HEK293 (cell line): ENCODE results near the gene FAM118A.
"Not testable (repeated sequence)": the region's sequence is repeated elsewhere in the genome, so short reads cannot be mapped to it uniquely, and the experiment has no call there.

Experiments used
- CTCF ChIA-PET: fragments of 350-600 bp; formaldehyde crosslinking; extraction: SDS; loops from one replicate; lab custom pipeline; 2021; ENCODE audit warnings: antibody characterized with exemption; lab: Yijun Ruan, JAX
- POLR2A ChIA-PET: fragments of 300-600 bp; formaldehyde crosslinking; extraction: SDS; loops from one replicate; lab custom pipeline; 2020; ENCODE audit warnings: antibody characterized with exemption, inconsistent platforms; lab: Yijun Ruan, JAX
- H3K27ac ChIP-seq: fragments of 200-500 bp; sonication (Bioruptor generic); 2 replicates; pipeline ENCODE4 v1.5.1; 2014; ENCODE audit warnings: low read depth, low read length, control low read depth, inconsistent platforms; ENCODE audit errors: extremely low read depth
- H3K36me3 ChIP-seq, 2 experiments: fragments of 200-500 bp in 1 of 2; sonication (Bioruptor generic) in 1 of 2; 1 replicate in 1 of 2; 2 replicates in 1 of 2; pipeline ENCODE4 v1.5.1; 2014 to 2017; ENCODE audit warnings: inconsistent platforms in 2 of 2, low read length in 2 of 2; ENCODE audit not compliant: control insufficient read depth in 2 of 2, insufficient read depth in 1 of 2
- H3K4me1 ChIP-seq: fragments of 200-500 bp; sonication (Bioruptor generic); 2 replicates; pipeline ENCODE4 v1.5.1; 2014; ENCODE audit warnings: mild to moderate bottlenecking, low read length, inconsistent platforms; ENCODE audit not compliant: control insufficient read depth, insufficient read depth
- H3K4me3 ChIP-seq: 2 replicates; pipeline ENCODE4 v1.5.1; 2011; ENCODE audit warnings: low read depth, mild to moderate bottlenecking, control low read depth, low read length, moderate library complexity
- H3K9me3 ChIP-seq: fragments of 200-500 bp; sonication (Bioruptor generic); 2 replicates; pipeline ENCODE4 v1.5.1; 2014; ENCODE audit warnings: low read depth, low read length, inconsistent platforms; ENCODE audit not compliant: control insufficient read depth, insufficient read depth
- GFI1B ChIP-seq: fragments of 450-650 bp; formaldehyde crosslinking; IDR thresholded peaks from 2 replicates; pipeline ENCODE4 v1.5.1; 2016; ENCODE audit warnings: missing biosample characterization, missing genetic modification characterization
- KLF1 ChIP-seq: fragments of 450-650 bp; formaldehyde crosslinking; IDR thresholded peaks from 2 replicates; pipeline ENCODE4 v1.5.1; 2016; ENCODE audit warnings: missing biosample characterization, missing genetic modification characterization
- KLF17 ChIP-seq: fragments of 450-650 bp; formaldehyde crosslinking; IDR thresholded peaks from 2 replicates; pipeline ENCODE4 v1.5.1; 2016; ENCODE audit warnings: missing biosample characterization, missing genetic modification characterization
- MYNN ChIP-seq: fragments of 450-650 bp; formaldehyde crosslinking; IDR thresholded peaks from 2 replicates; pipeline ENCODE4 v1.5.1; 2016; ENCODE audit warnings: missing biosample characterization, missing genetic modification characterization, borderline replicate concordance
- SCRT2 ChIP-seq: fragments of 450-650 bp; formaldehyde crosslinking; IDR thresholded peaks from 2 replicates; pipeline ENCODE4 v1.5.1; 2016; ENCODE audit warnings: missing biosample characterization, missing genetic modification characterization
- SP2 ChIP-seq: fragments of 450-650 bp; formaldehyde crosslinking; IDR thresholded peaks from 2 replicates; pipeline ENCODE4 v1.5.1; 2016; ENCODE audit warnings: missing biosample characterization, missing genetic modification characterization
- ZFP69B ChIP-seq: fragments of 450-650 bp; formaldehyde crosslinking; IDR thresholded peaks from 2 replicates; pipeline ENCODE4 v1.5.1; 2016; ENCODE audit warnings: missing biosample characterization, missing genetic modification characterization
- ZNF311 ChIP-seq: fragments of 450-650 bp; formaldehyde crosslinking; IDR thresholded peaks from 2 replicates; pipeline ENCODE4 v1.5.1; 2017; ENCODE audit warnings: missing biosample characterization, missing genetic modification characterization, borderline replicate concordance
- ZNF677 ChIP-seq: fragments of 450-650 bp; IDR thresholded peaks from 2 replicates; pipeline ENCODE4 v1.5.0; 2018; ENCODE audit warnings: missing biosample characterization, mild to moderate bottlenecking, missing genetic modification characterization, moderate library complexity
- TF ChIP-seq, protein P1 (sequence below): fragments of 450-650 bp; formaldehyde crosslinking; IDR thresholded peaks from 2 replicates; pipeline ENCODE4 v1.5.1; 2016; ENCODE audit warnings: missing biosample characterization, missing genetic modification characterization

FAM118A gene

DNA sequence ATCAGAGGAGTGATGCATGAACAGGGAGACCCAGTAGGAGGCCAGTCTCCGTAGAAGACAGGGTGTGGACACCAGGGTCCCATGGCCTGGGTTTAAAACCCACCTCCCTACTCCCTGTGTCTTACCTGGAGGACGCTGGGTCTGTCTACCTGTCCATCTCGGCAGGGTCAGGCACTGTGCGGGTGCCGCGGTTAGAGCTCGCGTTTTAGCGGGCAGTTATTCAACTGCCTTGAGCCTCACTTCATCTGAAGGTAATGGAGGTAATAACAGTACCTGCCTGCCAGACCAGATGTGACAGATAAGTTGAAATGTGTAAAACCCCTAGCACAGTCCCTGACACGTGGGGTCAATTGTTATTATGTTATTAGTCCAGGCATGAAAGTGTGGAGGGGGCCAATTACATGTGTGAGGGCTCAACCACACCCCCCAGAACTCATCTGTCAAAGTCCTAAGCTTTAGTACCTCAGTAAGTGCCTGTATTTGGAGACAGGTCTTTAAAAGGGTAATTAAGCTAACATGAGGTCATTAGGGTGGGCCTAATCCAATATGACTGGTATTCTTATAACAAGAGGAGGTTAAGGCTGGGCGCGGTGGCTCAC lies 33.1 kb upstream of the FAM118A start:
- TF ChIP-seq MYNN = no peak
- 0 out of 2 replicates have a peak, but pooled peaks have one; percentile 66 for TF ChIP-seq KLF17 (tag by site-specific recombination)
- TF ChIP-seq KLF1 (tag by site-specific recombination) = 0 out of 2 replicates have a peak, but pooled peaks have one; percentile 27
- TF ChIP-seq, protein P1, sequence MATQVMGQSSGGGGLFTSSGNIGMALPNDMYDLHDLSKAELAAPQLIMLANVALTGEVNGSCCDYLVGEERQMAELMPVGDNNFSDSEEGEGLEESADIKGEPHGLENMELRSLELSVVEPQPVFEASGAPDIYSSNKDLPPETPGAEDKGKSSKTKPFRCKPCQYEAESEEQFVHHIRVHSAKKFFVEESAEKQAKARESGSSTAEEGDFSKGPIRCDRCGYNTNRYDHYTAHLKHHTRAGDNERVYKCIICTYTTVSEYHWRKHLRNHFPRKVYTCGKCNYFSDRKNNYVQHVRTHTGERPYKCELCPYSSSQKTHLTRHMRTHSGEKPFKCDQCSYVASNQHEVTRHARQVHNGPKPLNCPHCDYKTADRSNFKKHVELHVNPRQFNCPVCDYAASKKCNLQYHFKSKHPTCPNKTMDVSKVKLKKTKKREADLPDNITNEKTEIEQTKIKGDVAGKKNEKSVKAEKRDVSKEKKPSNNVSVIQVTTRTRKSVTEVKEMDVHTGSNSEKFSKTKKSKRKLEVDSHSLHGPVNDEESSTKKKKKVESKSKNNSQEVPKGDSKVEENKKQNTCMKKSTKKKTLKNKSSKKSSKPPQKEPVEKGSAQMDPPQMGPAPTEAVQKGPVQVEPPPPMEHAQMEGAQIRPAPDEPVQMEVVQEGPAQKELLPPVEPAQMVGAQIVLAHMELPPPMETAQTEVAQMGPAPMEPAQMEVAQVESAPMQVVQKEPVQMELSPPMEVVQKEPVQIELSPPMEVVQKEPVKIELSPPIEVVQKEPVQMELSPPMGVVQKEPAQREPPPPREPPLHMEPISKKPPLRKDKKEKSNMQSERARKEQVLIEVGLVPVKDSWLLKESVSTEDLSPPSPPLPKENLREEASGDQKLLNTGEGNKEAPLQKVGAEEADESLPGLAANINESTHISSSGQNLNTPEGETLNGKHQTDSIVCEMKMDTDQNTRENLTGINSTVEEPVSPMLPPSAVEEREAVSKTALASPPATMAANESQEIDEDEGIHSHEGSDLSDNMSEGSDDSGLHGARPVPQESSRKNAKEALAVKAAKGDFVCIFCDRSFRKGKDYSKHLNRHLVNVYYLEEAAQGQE = no peak
- Histone ChIP-seq H3K4me3 (no peak overlapping the region), H3K4me1 (peaks cover 6% of the 10 kb centered on the region), H3K9me3 (no peaks in the 10 kb centered on the region), H3K36me3 (no peaks in the 10 kb centered on the region), H3K27ac (no peak overlapping the region)
- ChIA-PET CTCF (interaction anchor here (0.6 to 1.0 kb wide), 2 partner anchors 9 to 187 kb away, joined by 3 to 4 read pairs; no protein-coding TSS in a partner anchor), POLR2A (no interaction called here)

DNA sequence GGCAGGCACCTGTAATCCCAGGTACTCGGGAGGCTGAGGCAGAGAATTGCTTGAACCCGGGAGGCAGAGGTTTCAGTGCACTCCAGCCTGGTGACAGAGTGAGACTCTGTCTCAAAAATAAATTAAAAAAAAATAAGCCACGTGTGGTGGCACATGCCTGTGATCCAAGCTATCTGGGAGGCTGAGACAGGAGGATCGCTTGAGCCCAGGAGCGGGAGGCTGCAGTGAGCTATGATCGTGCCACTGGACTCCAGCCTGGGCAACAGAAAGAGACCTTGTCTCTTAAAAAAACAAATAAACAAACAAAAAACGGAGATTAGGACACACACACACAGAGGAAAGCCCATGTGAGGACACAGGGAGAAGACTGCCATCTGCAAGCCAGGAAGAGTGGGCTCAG lies 32.0 kb upstream of the FAM118A start:
- POLR2A ChIA-PET = not testable (repeated sequence)

GRCh38 chr22:45278125-45278524 lies 31.6 kb upstream of the FAM118A start:
- ChIA-PET POLR2A (no interaction called here), CTCF (no interaction called here)
- Histone ChIP-seq H3K4me1 (peaks cover 6% of the 10 kb centered on the region), H3K9me3 (no peaks in the 10 kb centered on the region), H3K27ac (no peak overlapping the region)
- TF ChIP-seq ZNF311 (tag by site-specific recombination) (no peak), SCRT2 (tag by site-specific recombination) (peak; percentile 65; the same call in 1 of the 2 replicates)
- TF ChIP-seq, all 188 proteins: peak for 1
- no peaks in the 10 kb centered on the region for H3K36me3 ChIP-seq
- no peak overlapping the region for H3K4me3 ChIP-seq

More for the DNA sequence above, 32.0 kb upstream of the FAM118A start:
- H3K27ac ChIP-seq, H3K36me3 ChIP-seq, H3K4me1 ChIP-seq, H3K9me3 ChIP-seq, CTCF ChIA-PET, H3K4me3 ChIP-seq: not testable (repeated sequence)

GRCh38 chr22:45280587-45280980 lies 29.1 kb upstream of the FAM118A start:
- POLR2A ChIA-PET = no interaction called here
- TF ChIP-seq ZFP69B = no peak
- no peak for TF ChIP-seq SP2 (tag by site-specific recombination)
- TF ChIP-seq GFI1B (tag by site-specific recombination) = no peak
- no peak for TF ChIP-seq ZNF677 (tag by site-specific recombination)
- Histone ChIP-seq H3K27ac (no peak overlapping the region), H3K9me3 (no peaks in the 10 kb centered on the region), H3K4me1 (peaks cover 6% of the 10 kb centered on the region), H3K36me3 (no peaks in the 10 kb centered on the region), H3K4me3 (no peak overlapping the region)
- CTCF ChIA-PET = interaction anchor here (0.6 to 0.7 kb wide), 2 partner anchors 111 to 157 kb away, joined by 3 read pairs; no protein-coding TSS in a partner anchor
